ENCODE measurements around the gene MVK.
"Not testable (repeated sequence)": the region's sequence is repeated elsewhere in the genome, so short reads cannot be mapped to it uniquely, and the experiment has no call there.

MVK gene

GRCh38 chr12:109592195-109592904 lies 18.8 kb downstream of the MVK start:
- no peak for DNase-seq

GRCh38 chr12:109592905-109593272 lies 19.3 kb downstream of the MVK start:
- DNase-seq = no peak

- no peak for DNase-seq
Measured at GRCh38 chr12:109594556-109595317, 21.1 kb downstream of the MVK start.

GRCh38 chr12:109595321-109595902 lies 21.8 kb downstream of the MVK start:
- DNase-seq = no peak

GRCh38 chr12:109596418-109597244 lies 23.0 kb downstream of the MVK start:
- DNase-seq = no peak

GRCh38 chr12:109597414-109597794 lies 23.8 kb downstream of the MVK start:
- no peak for DNase-seq

GRCh38 chr12:109597795-109598427 lies 24.3 kb downstream of the MVK start:
- peak; percentile 63 to 68 for DNase-seq

GRCh38 chr12:109598428-109598854 lies 24.8 kb downstream of the MVK start:
- DNase-seq = no peak

- DNase-seq = no peak
Measured at GRCh38 chr12:109599087-109599486, 25.5 kb downstream of the MVK start.

- no peak for DNase-seq
Measured at GRCh38 chr12:109600481-109600880, 26.9 kb downstream of the MVK start.

- DNase-seq = no peak
Measured at GRCh38 chr12:109600995-109601394, 27.4 kb downstream of the MVK start.

GRCh38 chr12:109601557-109601956 lies 28.0 kb downstream of the MVK start:
- no peak for DNase-seq

- not testable (repeated sequence) for DNase-seq
Measured at GRCh38 chr12:109602132-109602531, 28.5 kb downstream of the MVK start.

GRCh38 chr12:109604132-109604585 lies 30.6 kb downstream of the MVK start:
- DNase-seq = no peak

GRCh38 chr12:109605016-109605415 lies 31.4 kb downstream of the MVK start:
- DNase-seq = no peak

- DNase-seq = no peak
Measured at GRCh38 chr12:109605599-109606228, 32.1 kb downstream of the MVK start.

GRCh38 chr12:109606320-109607028 lies 32.9 kb downstream of the MVK start:
- DNase-seq = no peak

- DNase-seq = no peak
Measured at GRCh38 chr12:109607618-109608017, 34.0 kb downstream of the MVK start.

- DNase-seq = no peak
Measured at GRCh38 chr12:109608270-109608669, 34.7 kb downstream of the MVK start.

- DNase-seq = no peak
Measured at GRCh38 chr12:109608793-109609192, 35.2 kb downstream of the MVK start.

GRCh38 chr12:109609342-109609741 lies 35.7 kb downstream of the MVK start:
- no peak for DNase-seq
